Measurements from ENCODE around the gene NLRP12. TPM values are rescaled to one million over a fixed set of nuclear protein-coding genes. Genes with fewer than 3 reads are reported as not detected.

The NLRP12 gene
- polyA plus RNA-seq, 1 of the 3 experiments (the other 2 are of a cell fraction) = 0.02 TPM

- no peak overlapping the region for H3K4me2 ChIP-seq
- H3K4me3 ChIP-seq (ENCODE audit: low read depth in 2 of 2, low read length in 1 of 2) = no peak overlapping the region
- no peaks in the 10 kb centered on the region for H4K20me1 ChIP-seq (ENCODE audit: insufficient read depth)
- H3K27me3 ChIP-seq (ENCODE audit: insufficient read depth) = peaks cover 55% of the 10 kb centered on the region; the same call in 1 of the 2 replicates
- no peak overlapping the region for H2AFZ ChIP-seq (ENCODE audit: low read depth)
- H3K4me1 ChIP-seq (ENCODE audit: control insufficient read depth in 1 of 2, insufficient read depth in 2 of 2, low read depth in 1 of 2, low read length in 1 of 2) = no peaks in the 10 kb centered on the region
- 20% methylated on average over 3 of the region's 3 CpGs for WGBS (ENCODE audit: low lambda C conversion rate)
- TF ChIP-seq MXI1 (IDR thresholded peaks at IDR 0.05; ENCODE audit: low read depth, low read length) (no peak), RXRA (IDR thresholded peaks at IDR 0.05; ENCODE audit: borderline replicate concordance, low read depth) (no peak), MEF2A (IDR thresholded peaks at IDR 0.05; ENCODE audit: borderline replicate concordance, low read depth) (no peak), TEAD4 (IDR thresholded peaks at IDR 0.05; ENCODE audit: borderline replicate concordance, insufficient read depth) (no peak), FOXJ3 (CRISPR knock-in tag; IDR thresholded peaks at IDR 0.05) (no peak), FOSL2 (IDR thresholded peaks at IDR 0.05; ENCODE audit: borderline replicate concordance, low read depth) (no peak), JUND (IDR thresholded peaks at IDR 0.05) (no peak)
- H3K9me2 ChIP-seq = no peaks in the 10 kb centered on the region
- no peaks in the 10 kb centered on the region for H3K79me2 ChIP-seq (ENCODE audit: insufficient read depth)
- H3K9ac ChIP-seq = no peak overlapping the region
- DNase-seq = no peak
- no peaks in the 10 kb centered on the region for H3K36me3 ChIP-seq (replicated peaks in 1 of 2; ENCODE audit: control insufficient read depth in 1 of 2, insufficient read depth in 2 of 2, low read length in 1 of 2)
- ChIA-PET CTCF (interaction anchor here (2.4 kb wide), 1 partner anchor 14 kb away, joined by 7 read pairs; no protein-coding TSS in a partner anchor), POLR2A (no interaction called here)
- H3K27ac ChIP-seq (ENCODE audit: low read depth in 2 of 2, low read length in 1 of 2) = no peak overlapping the region
- H3K9me3 ChIP-seq = no peaks in the 10 kb centered on the region
- peaks cover 9% of the 10 kb centered on the region for H3F3A ChIP-seq (replicated peaks; ENCODE audit: insufficient read depth)
These were observed 4.4 kb upstream of the NLRP12 start for GRCh38 chr19:53828531-53828930.

- Histone ChIP-seq H3K4me2 (no peak overlapping the region; the same call in 1 of the 2 replicates), H3K36me3 (replicated peaks in 1 of 2; ENCODE audit: control insufficient read depth in 1 of 2, insufficient read depth in 2 of 2, low read length in 1 of 2) (no peaks in the 10 kb centered on the region), H3K9ac (no peak overlapping the region), H3K79me2 (ENCODE audit: insufficient read depth) (no peaks in the 10 kb centered on the region), H3K4me1 (ENCODE audit: control insufficient read depth in 1 of 2, insufficient read depth in 2 of 2, low read depth in 1 of 2, low read length in 1 of 2) (no peaks in the 10 kb centered on the region), H3K4me3 (ENCODE audit: low read depth in 2 of 2, low read length in 1 of 2) (no peak overlapping the region), H3F3A (replicated peaks; ENCODE audit: insufficient read depth) (peaks cover 9% of the 10 kb centered on the region), H3K9me2 (no peaks in the 10 kb centered on the region), H3K27ac (ENCODE audit: low read depth in 2 of 2, low read length in 1 of 2) (no peak overlapping the region), H3K27me3 (ENCODE audit: insufficient read depth) (peaks cover 38% of the 10 kb centered on the region; the same call in 1 of the 2 replicates), H3K9me3 (no peaks in the 10 kb centered on the region), H4K20me1 (ENCODE audit: insufficient read depth) (no peaks in the 10 kb centered on the region), H2AFZ (ENCODE audit: low read depth) (no peak overlapping the region)
- CTCF ChIA-PET = interaction anchor here (1.0 kb wide), 1 partner anchor 18 kb away, joined by 4 read pairs; no protein-coding TSS in a partner anchor
- TF ChIP-seq EP300 (IDR thresholded peaks at IDR 0.05; ENCODE audit: borderline replicate concordance in 1 of 2, low read depth in 1 of 2, low read length in 1 of 2) (no peak), RAD21 (IDR thresholded peaks at IDR 0.05; ENCODE audit: low read length) (no peak), MXI1 (IDR thresholded peaks at IDR 0.05; ENCODE audit: low read depth, low read length) (no peak), FOSL2 (IDR thresholded peaks at IDR 0.05; ENCODE audit: borderline replicate concordance, low read depth) (no peak), JUND (IDR thresholded peaks at IDR 0.05) (no peak), PBX3 (IDR thresholded peaks at IDR 0.05) (no peak), GABPA (IDR thresholded peaks at IDR 0.05; ENCODE audit: low read depth) (no peak), EZH2phosphoT487 (IDR thresholded peaks at IDR 0.05; ENCODE audit: borderline replicate concordance, low read depth) (no peak), USF2 (IDR thresholded peaks at IDR 0.05; ENCODE audit: borderline replicate concordance, low read depth, low read length) (no peak), USF1 (IDR thresholded peaks at IDR 0.05; ENCODE audit: borderline replicate concordance, low read depth) (no peak), ZBTB33 (IDR thresholded peaks at IDR 0.05; ENCODE audit: borderline replicate concordance, low read depth) (no peak), NRF1 (IDR thresholded peaks at IDR 0.05; ENCODE audit: low read depth, low read length) (no peak), FOXJ3 (CRISPR knock-in tag; IDR thresholded peaks at IDR 0.05) (no peak), RFX5 (IDR thresholded peaks at IDR 0.05; ENCODE audit: low read length) (no peak), RCOR1 (IDR thresholded peaks at IDR 0.05; ENCODE audit: low read length) (no peak), SMC3 (IDR thresholded peaks at IDR 0.05; ENCODE audit: low read depth, low read length) (no peak), IRF3 (IDR thresholded peaks at IDR 0.05; ENCODE audit: low read depth, low read length) (no peak), CHD2 (IDR thresholded peaks at IDR 0.05; ENCODE audit: low read length, partially characterized antibody) (no peak), TCF12 (IDR thresholded peaks at IDR 0.05) (no peak)
- WGBS (ENCODE audit: low lambda C conversion rate) = 39% methylated on average over 7 of the region's 7 CpGs
- POLR2A ChIA-PET = no interaction called here
- DNase-seq = no peak
These were observed 2.8 kb upstream of the NLRP12 start for GRCh38 chr19:53826876-53827275.
